Measurements from ENCODE around the gene SBF2. TPM values are rescaled to one million over a fixed set of nuclear protein-coding genes. Genes with fewer than 3 reads are reported as not detected.
A peak's percentile ranks its signal among the peaks of the same experiment; 100 is the strongest.

The SBF2 gene
- total and polyA plus RNA-seq, 8 donors: 25.7 to 62.6 (median 57.0) TPM

GRCh38 chr11:9738707-9739106 is 555.3 kb downstream of the SBF2 start:
- Histone ChIP-seq H3K27me3 (no peaks in the 10 kb centered on the region), H3K9me3 (peaks cover 0 to 4% of the 10 kb centered on the region in 2 donors)
- intact Hi-C loops (cut with DNase I): no loop called here

GRCh38 chr11:9738116-9738515 is 555.9 kb downstream of the SBF2 start:
- Histone ChIP-seq H3K27ac (peak overlapping the region; percentile 19 to 86), H3K36me3 (peaks cover 0 to 95% of the 10 kb centered on the region in 2 donors), H3K9me3 (peaks cover 0 to 4% of the 10 kb centered on the region in 2 donors), H3K27me3 (no peaks in the 10 kb centered on the region), H3K4me3 (no peak overlapping the region), H3K4me1 (peaks cover 0 to 16% of the 10 kb centered on the region in 2 donors)
- TF ChIP-seq CTCF (IDR thresholded peaks at IDR 0.05): no peak
- ATAC-seq (peak; percentile 77), DNase-seq (peak in 1 of 4 donors; percentile 72)
- intact Hi-C loops (cut with DNase I): no loop called here

More at GRCh38 chr11:9738707-9739106, 555.3 kb downstream of the SBF2 start:
- H3K4me3 ChIP-seq: no peak overlapping the region
- DNase-seq: no peak
- H3K4me1 ChIP-seq: peaks cover 0 to 16% of the 10 kb centered on the region in 2 donors
- H3K27ac ChIP-seq: peak overlapping the region in 1 of 2 donors; percentile 86
- H3K36me3 ChIP-seq: peaks cover 0 to 90% of the 10 kb centered on the region in 2 donors
- no peak for TF ChIP-seq CTCF (IDR thresholded peaks at IDR 0.05)
- ATAC-seq: no peak

- Histone ChIP-seq H3K4me1 (peaks cover 0 to 16% of the 10 kb centered on the region in 2 donors), H3K4me3 (no peak overlapping the region), H3K36me3 (peaks cover 0 to 91% of the 10 kb centered on the region in 2 donors), H3K27ac (peak overlapping the region in 1 of 2 donors; percentile 25), H3K27me3 (no peaks in the 10 kb centered on the region), H3K9me3 (peaks cover 0 to 4% of the 10 kb centered on the region in 2 donors)
- intact Hi-C loops (cut with DNase I): no loop called here
- ATAC-seq (no peak), DNase-seq (no peak)
- TF ChIP-seq CTCF (IDR thresholded peaks at IDR 0.05): no peak
These were observed 557.7 kb downstream of the SBF2 start for GRCh38 chr11:9736365-9736764.

GRCh38 chr11:9735919-9736318 is 558.1 kb downstream of the SBF2 start:
- no peak for DNase-seq
- H3K9me3 ChIP-seq: peaks cover 0 to 4% of the 10 kb centered on the region in 2 donors
- intact Hi-C loops (cut with DNase I): no loop called here
- H3K4me3 ChIP-seq: no peak overlapping the region
- H3K27ac ChIP-seq: no peak overlapping the region
- H3K36me3 ChIP-seq: peaks cover 0 to 89% of the 10 kb centered on the region in 2 donors
- TF ChIP-seq CTCF (IDR thresholded peaks at IDR 0.05): no peak
- ATAC-seq: no peak
- no peaks in the 10 kb centered on the region for H3K27me3 ChIP-seq
- H3K4me1 ChIP-seq: peaks cover 0 to 16% of the 10 kb centered on the region in 2 donors

GRCh38 chr11:9735236-9735635 is 558.8 kb downstream of the SBF2 start:
- Histone ChIP-seq H3K27ac (no peak overlapping the region), H3K27me3 (no peaks in the 10 kb centered on the region), H3K4me1 (peaks cover 0 to 16% of the 10 kb centered on the region in 2 donors), H3K4me3 (no peak overlapping the region), H3K36me3 (peaks cover 0 to 89% of the 10 kb centered on the region in 2 donors), H3K9me3 (peaks cover 0 to 4% of the 10 kb centered on the region in 2 donors)
- no peak for TF ChIP-seq CTCF (IDR thresholded peaks at IDR 0.05)
- ATAC-seq (no peak), DNase-seq (no peak)
- intact Hi-C loops (cut with DNase I): no loop called here

Measured in left lung (tissue), 10 donors.